Stimulated activated CD4-positive, alpha-beta T cell treated with anti-CD3 and anti-CD28 coated beads, Interleukin-4, amount 100 ng/mL, for 48 hours (primary cell): ENCODE measurements around the gene MGST1.
"Not testable (repeated sequence)": the region's sequence is repeated elsewhere in the genome, so short reads cannot be mapped to it uniquely, and the experiment has no call there.

Experiments used
- DNase-seq, 2 donors: peaks; one replicate each; pipeline ENCODE4 v3.0.0-alpha.2; 2020; ENCODE audit warnings: low read depth in 2 of 2

The MGST1 gene

DNA sequence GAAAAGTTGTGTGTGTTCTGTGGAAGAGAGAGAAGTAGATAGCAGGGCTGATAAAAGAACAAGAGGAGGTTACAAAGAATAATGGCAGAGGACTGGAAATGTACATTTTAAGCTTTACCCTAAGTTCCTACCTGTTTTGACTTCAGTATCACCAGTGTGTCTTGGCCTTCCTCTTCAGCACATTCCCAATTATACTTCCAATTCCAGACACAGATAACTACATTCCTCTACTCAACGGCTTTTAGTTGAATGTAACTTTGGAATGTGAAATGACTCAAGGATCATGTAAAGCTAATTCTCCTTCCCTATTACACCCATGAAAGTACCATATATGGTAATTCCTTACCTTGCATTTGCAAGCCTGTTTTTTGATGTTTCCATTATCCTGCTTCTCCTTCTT is 5.0 kb downstream of the MGST1 start:
- DNase-seq: no peak

DNA sequence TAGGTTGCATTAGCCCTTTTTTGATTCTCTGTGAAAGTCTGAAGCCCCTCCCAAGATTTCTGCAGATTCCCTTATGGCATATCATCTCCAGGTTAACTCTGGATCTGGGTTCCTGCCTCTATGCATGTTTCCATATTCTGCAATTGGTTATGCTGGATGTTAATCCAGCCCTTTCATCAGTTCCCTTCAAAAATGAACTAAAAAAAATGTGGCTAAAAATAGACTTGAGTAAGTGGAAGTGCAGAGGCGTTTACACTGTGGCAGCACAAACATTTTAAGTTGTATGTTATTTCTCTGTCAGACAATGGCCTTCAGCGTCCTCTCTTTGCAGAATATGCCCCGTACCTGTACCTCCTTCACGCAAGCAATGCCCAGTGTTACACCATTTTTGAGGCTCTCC is 11.4 kb downstream of the MGST1 start:
- DNase-seq: no peak

DNA sequence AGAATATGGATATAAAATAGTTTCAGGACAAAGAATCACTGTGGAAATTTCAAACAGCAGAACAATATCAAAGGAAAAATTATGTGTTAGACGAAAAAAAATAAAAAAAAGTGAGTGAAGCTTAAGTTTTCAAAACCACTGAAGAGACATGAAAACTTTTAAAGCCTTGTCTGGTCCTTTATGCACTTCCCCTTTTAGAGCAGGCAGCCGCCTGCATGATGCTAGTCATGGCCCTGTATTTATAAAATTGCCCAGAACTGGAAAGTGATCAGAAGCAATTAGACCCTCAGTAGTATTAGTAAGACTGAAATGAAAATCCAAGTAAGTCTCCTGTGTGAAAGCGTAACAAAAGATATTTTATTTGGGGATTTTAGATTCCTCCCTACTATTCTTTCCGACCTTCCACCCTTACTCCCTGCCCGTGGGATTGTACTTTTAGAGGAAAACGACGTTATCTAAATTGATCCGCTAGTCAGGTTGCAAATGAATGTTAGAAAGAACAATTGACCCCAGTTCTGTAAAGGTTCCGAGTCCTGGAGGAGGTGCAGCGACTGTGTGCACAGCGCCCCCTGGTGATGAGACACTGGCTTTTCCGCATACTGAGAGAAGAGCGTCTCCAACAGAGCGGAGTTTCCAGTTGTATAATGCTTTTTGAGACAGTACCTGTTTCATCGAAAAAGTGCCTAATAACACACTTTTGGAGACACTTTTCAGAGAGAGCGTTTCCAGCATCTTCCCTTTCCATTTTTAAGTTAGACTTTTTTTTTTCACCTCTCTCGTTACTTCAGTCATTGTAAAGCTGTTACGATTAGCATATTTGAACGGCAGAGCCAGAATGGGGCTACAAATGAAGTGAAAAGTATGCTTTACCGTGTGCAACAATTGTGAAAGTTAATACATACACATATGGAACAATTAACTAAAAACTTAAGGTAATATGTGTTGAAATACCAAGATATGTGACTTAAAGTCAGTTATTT is 12.4 kb downstream of the MGST1 start:
- DNase-seq: peak; percentile 1 to 25

DNA sequence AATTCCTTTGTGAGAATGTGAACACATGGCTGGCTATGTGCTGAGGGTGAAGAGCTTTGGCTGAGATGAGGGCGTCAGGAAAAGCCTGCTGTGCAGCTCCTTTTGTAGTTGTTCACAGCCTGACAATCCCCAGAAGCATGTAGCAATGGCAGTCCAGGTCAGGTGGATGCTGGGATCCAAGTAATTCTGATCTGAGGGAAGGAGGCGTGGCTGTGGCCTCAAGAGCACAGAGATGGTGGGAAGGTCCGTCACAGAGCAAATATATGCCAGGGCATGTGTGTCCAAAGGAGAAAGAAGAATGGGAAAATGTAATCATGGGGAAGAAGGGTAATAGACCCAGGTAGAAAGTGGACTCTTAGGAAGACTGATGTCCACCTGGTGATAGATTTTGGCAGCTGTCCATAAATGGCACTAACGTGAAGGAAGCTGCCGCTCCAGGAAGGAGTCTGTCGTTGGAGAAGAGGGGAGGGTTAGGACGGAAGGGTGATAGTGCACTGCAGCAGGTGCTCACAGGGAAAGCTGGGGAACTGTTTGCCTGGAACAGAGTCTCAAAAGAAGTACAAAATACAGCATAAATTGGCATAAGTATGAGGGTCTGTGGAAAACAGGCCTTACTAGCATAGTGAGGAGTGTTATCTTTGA is 13.8 kb downstream of the MGST1 start:
- DNase-seq: no peak

DNA sequence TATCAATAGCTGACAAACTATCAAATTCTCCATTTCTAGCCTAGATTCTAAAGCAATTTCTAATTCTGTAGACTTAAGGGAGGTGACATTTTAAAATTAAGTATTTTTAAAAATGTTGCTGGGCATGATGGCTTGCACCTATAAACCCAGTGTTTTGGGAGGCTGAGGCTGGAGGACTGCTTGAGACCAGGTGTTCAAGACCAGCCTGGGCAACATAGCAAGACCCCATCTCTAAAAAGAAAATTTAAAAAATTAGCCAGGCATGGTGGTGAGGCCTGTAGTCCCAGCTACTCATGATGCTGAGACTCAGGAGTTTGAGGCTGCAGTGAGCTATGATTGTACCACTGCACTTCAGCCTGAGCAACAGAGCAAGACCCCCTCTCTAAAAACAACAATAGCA is 15.1 kb downstream of the MGST1 start:
- no peak for DNase-seq

DNA sequence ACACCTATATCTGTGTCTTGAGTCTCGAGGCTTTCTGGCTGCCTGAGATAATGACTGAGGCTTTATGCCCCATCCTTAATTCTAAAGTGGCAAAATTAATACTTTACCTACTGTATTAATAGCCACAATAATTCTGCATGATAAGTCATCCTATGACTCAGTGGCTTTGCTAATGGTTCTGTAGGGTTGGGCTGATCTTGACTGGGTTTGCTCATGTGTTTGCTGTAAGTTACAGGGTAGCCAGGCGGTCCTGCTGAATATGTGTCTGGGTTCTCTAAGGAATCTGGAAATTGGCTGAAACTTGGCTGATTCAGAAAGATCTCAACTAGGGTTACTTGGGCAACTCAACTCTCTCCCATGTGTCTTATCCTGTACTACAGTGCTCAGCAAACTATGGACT is 21.7 kb downstream of the MGST1 start:
- no peak for DNase-seq

DNA sequence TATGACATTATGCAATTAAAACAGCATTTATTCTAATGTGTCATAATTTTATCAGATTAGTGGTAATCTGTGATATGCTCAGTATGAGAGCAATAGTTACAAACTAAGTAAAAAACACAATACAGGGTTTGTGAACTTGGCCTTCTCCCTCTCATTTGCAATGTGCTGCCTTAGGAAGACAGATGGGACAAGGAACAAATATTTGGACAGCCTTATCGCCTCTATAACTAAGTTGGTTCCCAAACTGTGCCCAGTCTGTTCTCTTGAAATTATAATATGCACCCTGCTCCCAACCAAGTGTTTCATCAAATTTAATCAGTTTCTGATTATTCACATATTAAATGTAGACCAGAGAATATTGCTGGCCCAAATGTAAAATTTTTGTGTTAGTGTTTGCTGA is 22.7 kb downstream of the MGST1 start:
- DNase-seq: no peak

DNA sequence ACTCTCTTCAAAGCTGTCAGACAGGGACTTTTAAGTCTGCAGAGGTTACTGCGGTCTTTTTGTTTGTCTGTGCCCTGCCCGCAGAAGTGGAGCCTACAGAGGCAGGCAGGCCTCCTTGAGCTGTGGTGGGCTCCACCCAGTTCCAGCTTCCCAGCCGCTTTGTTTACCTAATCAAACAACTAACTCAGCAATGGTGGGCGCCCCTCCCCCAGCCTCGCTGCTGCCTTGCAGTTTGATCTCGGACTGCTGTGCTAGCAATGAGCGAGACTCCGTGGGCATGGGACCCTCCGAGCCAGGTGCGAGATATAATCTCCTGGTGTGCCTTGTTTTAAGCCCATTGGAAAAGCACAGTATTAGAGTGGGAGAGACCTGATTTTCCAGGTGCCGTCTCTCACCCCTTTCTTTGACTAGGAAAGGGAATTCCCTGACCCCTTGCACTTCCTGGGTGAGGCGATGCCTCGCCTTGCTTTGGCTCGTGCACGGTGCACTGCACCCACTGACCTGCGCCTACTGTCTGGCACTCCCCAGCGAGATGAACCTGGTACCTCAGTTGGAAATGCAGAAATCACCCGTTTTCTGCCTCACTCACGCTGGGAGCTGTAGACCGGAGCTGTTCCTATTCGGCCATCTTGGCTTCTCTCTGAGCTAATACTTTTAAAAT is 35.3 kb downstream of the MGST1 start:
- DNase-seq: not testable (repeated sequence)

DNA sequence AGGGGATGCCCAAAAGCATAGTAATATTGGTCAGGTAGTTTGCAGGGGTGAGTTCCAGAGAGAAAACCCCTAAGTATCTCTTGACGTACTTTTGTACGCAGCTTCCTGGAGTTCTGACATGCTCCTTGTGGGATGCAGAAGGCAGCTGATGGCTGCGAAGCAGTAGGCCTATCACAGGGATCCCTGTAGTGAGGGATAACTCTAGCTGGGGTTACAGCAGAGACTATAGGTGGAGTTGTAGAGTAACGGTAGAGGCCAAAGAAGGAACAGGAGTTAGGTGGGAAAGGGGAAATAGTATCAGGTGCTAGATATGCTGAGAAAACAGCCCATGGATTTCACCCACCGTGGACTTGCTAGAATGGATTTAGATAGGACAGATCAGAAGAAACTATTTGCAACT is 37.3 kb downstream of the MGST1 start:
- DNase-seq: no peak

DNA sequence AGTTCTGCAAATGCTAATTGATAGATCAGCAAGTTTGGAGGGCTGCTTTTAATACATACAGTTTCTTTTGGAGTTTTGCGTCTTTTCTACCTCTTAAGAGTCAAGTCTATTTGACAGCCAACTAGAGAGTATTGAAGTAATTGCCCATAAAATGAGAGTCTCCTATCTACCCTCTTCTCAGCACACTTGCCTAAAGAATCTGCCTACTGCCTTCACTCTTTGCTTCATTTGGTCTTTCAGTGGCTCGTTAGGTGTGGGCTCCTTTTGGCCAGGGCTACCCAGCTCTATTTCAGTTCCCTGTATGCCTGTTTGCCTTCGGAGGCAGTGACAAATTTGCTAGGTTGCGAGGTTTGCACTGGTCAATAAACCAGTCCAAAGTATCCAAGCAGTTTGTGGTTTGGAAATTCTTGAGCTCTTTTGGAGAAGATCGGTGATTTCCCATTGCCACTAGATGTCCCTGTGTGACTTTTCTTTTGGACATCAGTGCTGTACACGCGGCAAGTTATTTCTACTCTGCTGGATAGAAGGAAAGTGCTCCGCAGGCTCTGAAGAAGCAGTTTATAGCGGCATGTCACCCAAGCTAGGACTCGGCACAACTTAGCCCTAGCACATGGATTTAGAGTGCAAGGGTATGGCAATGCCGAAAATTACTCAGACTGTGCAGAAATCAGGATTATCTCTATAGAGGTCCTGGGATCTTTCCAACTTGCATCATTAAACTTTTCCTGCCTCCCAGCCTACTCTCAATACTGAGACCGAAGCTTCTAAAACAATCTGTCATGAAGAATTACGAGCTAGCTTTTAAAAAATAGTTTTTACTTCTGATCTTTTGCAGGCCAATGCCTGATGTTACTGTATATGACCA is 38.6 kb downstream of the MGST1 start:
- no peak for DNase-seq

DNA sequence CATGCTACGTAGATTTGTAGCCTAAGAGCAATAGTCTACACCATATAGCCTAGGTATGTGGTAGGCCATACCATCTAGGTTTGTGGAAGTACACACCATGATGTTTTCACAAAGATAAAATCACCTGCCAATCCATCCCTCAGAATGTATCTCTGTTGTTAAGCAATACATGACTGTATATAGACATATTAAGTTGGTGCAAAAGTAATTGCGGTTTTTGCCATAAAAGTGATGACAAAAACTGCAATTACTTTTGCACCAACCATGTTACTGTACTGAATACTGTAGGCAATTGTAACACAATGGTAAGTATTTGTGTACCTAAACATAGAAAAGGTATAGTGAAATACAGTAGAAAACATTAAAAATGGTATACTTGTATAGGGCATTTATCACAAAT is 40.5 kb downstream of the MGST1 start:
- DNase-seq: no peak

DNA sequence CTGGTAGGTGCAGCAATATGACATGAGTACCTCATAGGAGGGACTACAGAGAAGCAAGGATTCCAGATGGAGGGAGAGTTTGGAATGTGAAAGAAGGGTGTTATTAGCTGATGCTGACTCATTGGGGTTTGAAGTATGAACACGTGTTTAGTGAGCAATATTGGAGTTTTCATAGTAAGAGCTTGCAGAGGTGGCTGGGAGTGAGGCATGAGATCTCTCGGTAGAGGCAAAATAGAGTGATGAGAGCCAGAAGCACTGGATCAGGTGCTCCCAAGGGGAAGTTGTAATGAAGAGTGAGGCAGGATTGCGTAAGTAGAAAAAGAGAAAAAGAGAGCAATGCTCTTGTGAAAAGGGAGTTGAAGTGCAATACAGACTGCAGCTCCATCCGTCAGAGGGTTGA is 42.1 kb downstream of the MGST1 start:
- no peak for DNase-seq

DNA sequence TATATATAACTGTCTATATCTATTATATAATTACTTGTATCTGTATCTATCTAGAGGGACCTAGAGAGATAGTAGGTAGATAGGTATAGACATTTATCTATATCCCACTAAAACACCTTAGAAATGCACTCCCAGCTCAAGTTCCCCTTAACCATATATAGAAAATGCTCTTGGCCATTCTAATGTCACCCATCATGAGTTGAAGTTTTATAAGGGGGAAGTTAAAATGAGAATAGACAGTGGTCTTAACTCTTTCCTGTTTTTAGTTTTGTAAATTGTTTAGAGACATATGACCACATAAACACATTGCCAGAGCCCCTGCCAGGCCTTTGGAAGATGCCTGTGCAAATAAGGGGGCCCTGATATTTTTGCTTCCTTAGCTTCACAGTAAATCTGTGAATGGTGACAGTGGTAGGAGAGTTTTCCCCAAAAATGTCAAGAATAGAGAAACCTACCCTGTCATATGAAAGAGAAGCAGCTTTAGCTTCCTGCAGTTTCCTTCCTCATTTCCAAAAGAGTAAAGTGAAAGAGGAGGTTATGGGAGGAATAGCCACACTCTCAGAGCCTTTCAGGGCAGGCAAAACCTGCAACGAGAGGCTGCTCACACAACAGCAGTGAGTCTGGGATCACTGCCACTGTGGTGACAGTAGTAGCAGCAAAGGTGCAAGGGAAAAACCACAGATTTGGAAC is 45.5 kb downstream of the MGST1 start:
- DNase-seq: no peak

DNA sequence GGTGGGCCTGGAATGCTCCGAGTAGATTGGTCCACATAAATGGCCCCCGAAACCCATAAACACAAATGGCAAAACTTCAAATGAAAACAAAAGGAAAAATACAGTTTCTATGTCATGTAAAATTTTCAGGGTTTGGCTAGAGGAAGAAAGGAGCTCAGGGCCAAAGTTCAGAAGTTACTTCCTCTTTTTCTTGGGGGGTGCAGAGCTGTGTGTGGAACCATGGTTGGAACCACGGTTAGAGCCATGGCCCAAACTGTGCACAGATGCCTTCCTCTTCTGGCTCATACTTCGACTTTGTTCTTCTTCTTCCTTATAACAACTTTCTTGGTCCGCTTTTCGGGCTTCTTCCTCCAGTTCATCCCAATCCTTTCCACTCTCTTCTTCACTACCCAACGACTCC is 51.7 kb downstream of the MGST1 start:
- DNase-seq: no peak

DNA sequence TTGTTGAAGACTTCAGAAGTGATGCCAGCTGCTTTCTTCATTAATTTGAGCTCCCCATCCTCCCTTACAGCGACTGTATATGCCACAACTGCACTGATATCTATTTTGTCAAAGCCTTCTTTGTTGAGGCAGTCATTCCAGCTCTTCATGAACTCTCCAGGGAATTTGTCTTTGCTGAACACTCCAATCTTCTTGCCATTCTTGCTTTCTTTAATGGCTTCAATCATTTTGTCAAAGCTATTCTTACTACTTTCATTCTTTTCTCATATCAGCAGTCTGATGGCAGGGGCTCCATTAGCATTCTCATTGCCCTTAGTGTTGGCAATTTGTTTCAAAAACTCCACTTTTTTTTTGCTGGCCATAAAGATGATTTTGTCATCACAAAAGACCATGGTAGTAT is 54.4 kb downstream of the MGST1 start:
- DNase-seq: not testable (repeated sequence)

DNA sequence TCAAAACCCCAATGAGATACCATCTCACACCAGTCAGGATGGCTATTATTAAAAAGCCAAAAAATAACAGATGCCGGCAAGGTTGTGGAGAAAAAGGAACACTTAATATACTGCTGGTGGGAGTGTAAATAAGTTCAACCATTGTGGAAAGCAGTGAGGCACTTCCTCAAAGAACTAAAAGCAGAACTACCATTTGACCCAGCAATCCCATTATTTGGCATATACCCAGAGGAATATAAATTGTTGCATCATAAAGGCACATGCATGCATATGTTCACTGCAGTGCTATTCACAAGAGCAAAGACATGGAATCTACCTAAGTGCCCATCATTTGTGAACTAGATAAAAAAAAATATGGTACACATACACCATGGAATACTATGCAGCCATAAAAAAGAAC is 59.9 kb downstream of the MGST1 start:
- DNase-seq: no peak
